IMR-90 (cell line): ENCODE measurements around the gene NPW.

ENCODE experiments used
- BHLHE40 ChIP-seq: fragments of 150-350 bp; IDR thresholded peaks from 2 replicates; pipeline ENCODE4 v1.6.1; 2016; ENCODE audit warnings: mild to moderate bottlenecking, low read depth, low read length
- CEBPB ChIP-seq: IDR thresholded peaks from 2 replicates; pipeline ENCODE4 v1.6.1; 2012; ENCODE audit warnings: low read depth, low read length, improper control_type of control experiment
- CTCF ChIP-seq: conservative IDR thresholded peaks from 2 replicates; pipeline ENCODE4 v1.5.1; 2012; ENCODE audit warnings: mild to moderate bottlenecking, low read depth, low read length, improper control_type of control experiment
- ELK1 ChIP-seq: fragments of 150-350 bp; IDR thresholded peaks from 2 replicates; pipeline ENCODE4 v1.6.1; 2016; ENCODE audit warnings: low read depth, mild to moderate bottlenecking, low read length, moderate library complexity, borderline replicate concordance
- FOS ChIP-seq: fragments of 150-350 bp; IDR thresholded peaks from 2 replicates; pipeline ENCODE4 v1.6.1; 2016; ENCODE audit warnings: low read depth, low read length
- MAZ ChIP-seq: IDR thresholded peaks from 2 replicates; pipeline ENCODE4 v1.6.1; 2012; ENCODE audit warnings: low read depth, mild to moderate bottlenecking, low read length, improper control_type of control experiment, moderate library complexity, borderline replicate concordance
- MXI1 ChIP-seq: IDR thresholded peaks from 2 replicates; pipeline ENCODE4 v1.6.1; 2012; ENCODE audit warnings: low read depth, mild to moderate bottlenecking, low read length, moderate library complexity, borderline replicate concordance
- POLR2A ChIP-seq: IDR thresholded peaks from 2 replicates; pipeline ENCODE4 v1.6.1; 2012; ENCODE audit warnings: mild to moderate bottlenecking, low read depth, low read length
- RAD21 ChIP-seq: IDR thresholded peaks from 2 replicates; pipeline ENCODE4 v1.6.1; 2012; ENCODE audit warnings: low read length, improper control_type of control experiment
- RCOR1 ChIP-seq: IDR thresholded peaks from 2 replicates; pipeline ENCODE4 v1.6.1; 2012; ENCODE audit warnings: mild to moderate bottlenecking, low read length, improper control_type of control experiment; ENCODE audit not compliant: insufficient replicate concordance
- SMC3 ChIP-seq: fragments of 150-350 bp; IDR thresholded peaks from 2 replicates; pipeline ENCODE4 v1.6.1; 2016; ENCODE audit warnings: low read depth, mild to moderate bottlenecking, antibody characterized with exemption, low read length, moderate library complexity

GRCh38 chr16:2047330-2048115, 27.9 kb downstream of the NPW start, which contains the start of the genes NTHL1 and TSC2:
- TF ChIP-seq SMC3 (peak; percentile 6; the same call in 1 of the 2 replicates), CTCF (peak; percentile 45), MXI1 (peak; percentile 14; the same call in 1 of the 2 replicates), RAD21 (no peak), MAZ (peak; percentile 67; the same call in 1 of the 2 replicates), POLR2A (no peak), ELK1 (no peak), FOS (peak; percentile 30; the same call in 1 of the 2 replicates), CEBPB (peak; percentile 30; the same call in 1 of the 2 replicates), RCOR1 (no peak), BHLHE40 (peak; percentile 61)
